HEK293 (cell line): Measurements from ENCODE around the gene SMIM26.

Source experiments
- CTCF ChIA-PET: fragments of 350-600 bp; formaldehyde crosslinking; extraction: SDS; loops from one replicate; lab custom pipeline; 2021; ENCODE audit warnings: antibody characterized with exemption; lab: Yijun Ruan, JAX
- POLR2A ChIA-PET: fragments of 300-600 bp; formaldehyde crosslinking; extraction: SDS; loops from one replicate; lab custom pipeline; 2020; ENCODE audit warnings: antibody characterized with exemption, inconsistent platforms; lab: Yijun Ruan, JAX
- H3K27ac ChIP-seq: fragments of 200-500 bp; sonication (Bioruptor generic); 2 replicates; pipeline ENCODE4 v1.5.1; 2014; ENCODE audit warnings: low read depth, low read length, control low read depth, inconsistent platforms; ENCODE audit errors: extremely low read depth
- H3K36me3 ChIP-seq, 2 experiments: fragments of 200-500 bp in 1 of 2; sonication (Bioruptor generic) in 1 of 2; 1 replicate in 1 of 2; 2 replicates in 1 of 2; pipeline ENCODE4 v1.5.1; 2014 to 2017; ENCODE audit warnings: inconsistent platforms in 2 of 2, low read length in 2 of 2; ENCODE audit not compliant: control insufficient read depth in 2 of 2, insufficient read depth in 1 of 2
- H3K4me1 ChIP-seq: fragments of 200-500 bp; sonication (Bioruptor generic); 2 replicates; pipeline ENCODE4 v1.5.1; 2014; ENCODE audit warnings: mild to moderate bottlenecking, low read length, inconsistent platforms; ENCODE audit not compliant: control insufficient read depth, insufficient read depth
- H3K4me3 ChIP-seq: 2 replicates; pipeline ENCODE4 v1.5.1; 2011; ENCODE audit warnings: low read depth, mild to moderate bottlenecking, control low read depth, low read length, moderate library complexity
- H3K9me3 ChIP-seq: fragments of 200-500 bp; sonication (Bioruptor generic); 2 replicates; pipeline ENCODE4 v1.5.1; 2014; ENCODE audit warnings: low read depth, low read length, inconsistent platforms; ENCODE audit not compliant: control insufficient read depth, insufficient read depth
- BCL11A ChIP-seq: fragments of 450-650 bp; formaldehyde crosslinking; IDR thresholded peaks from 2 replicates; pipeline ENCODE4 v1.5.1; 2016; ENCODE audit warnings: low read depth, missing biosample characterization, missing genetic modification characterization
- BCL6B ChIP-seq: fragments of 450-650 bp; formaldehyde crosslinking; IDR thresholded peaks from 2 replicates; pipeline ENCODE4 v1.5.1; 2017; ENCODE audit warnings: missing biosample characterization, missing genetic modification characterization
- GFI1B ChIP-seq: fragments of 450-650 bp; formaldehyde crosslinking; IDR thresholded peaks from 2 replicates; pipeline ENCODE4 v1.5.1; 2016; ENCODE audit warnings: missing biosample characterization, missing genetic modification characterization
- HOXA7 ChIP-seq: sonication (generic); formaldehyde crosslinking; IDR thresholded peaks from 2 replicates; pipeline ENCODE4 v1.8.1; 2022; ENCODE audit warnings: missing genetic modification reagents, borderline replicate concordance
- KLF16 ChIP-seq: fragments of 450-650 bp; formaldehyde crosslinking; IDR thresholded peaks from 2 replicates; pipeline ENCODE4 v1.5.1; 2017; ENCODE audit warnings: missing biosample characterization, missing genetic modification characterization
- MEIS1 ChIP-seq: sonication (generic); formaldehyde crosslinking; IDR thresholded peaks from 2 replicates; pipeline ENCODE4 v1.8.1; 2022; ENCODE audit warnings: missing genetic modification reagents, mild to moderate bottlenecking, borderline replicate concordance
- OVOL3 ChIP-seq: fragments of 450-650 bp; formaldehyde crosslinking; IDR thresholded peaks from 2 replicates; pipeline ENCODE4 v1.5.1; 2016; ENCODE audit warnings: missing biosample characterization, missing genetic modification characterization
- RBAK ChIP-seq: fragments of 450-650 bp; formaldehyde crosslinking; IDR thresholded peaks from 2 replicates; pipeline ENCODE4 v1.5.1; 2016; ENCODE audit warnings: missing biosample characterization, missing genetic modification characterization
- REPIN1 ChIP-seq: fragments of 450-650 bp; formaldehyde crosslinking; IDR thresholded peaks from 2 replicates; pipeline ENCODE4 v1.5.1; 2017; ENCODE audit warnings: missing biosample characterization, missing genetic modification characterization, low read depth
- SP7 ChIP-seq: fragments of 450-650 bp; formaldehyde crosslinking; IDR thresholded peaks from 2 replicates; pipeline ENCODE4 v1.5.1; 2016; ENCODE audit warnings: missing biosample characterization, missing genetic modification characterization
- ZBTB44 ChIP-seq: fragments of 450-650 bp; IDR thresholded peaks from 2 replicates; pipeline ENCODE4 v1.5.1; 2018; ENCODE audit warnings: missing biosample characterization, mild to moderate bottlenecking, missing genetic modification characterization
- ZBTB48 ChIP-seq: fragments of 450-650 bp; formaldehyde crosslinking; IDR thresholded peaks from 2 replicates; pipeline ENCODE4 v1.5.1; 2016; ENCODE audit warnings: missing biosample characterization, missing genetic modification characterization
- ZFHX2 ChIP-seq: fragments of 450-650 bp; formaldehyde crosslinking; conservative IDR thresholded peaks from 2 replicates; pipeline ENCODE4 v1.5.1; 2016; ENCODE audit warnings: missing biosample characterization, missing genetic modification characterization
- ZNF169 ChIP-seq: fragments of 450-650 bp; formaldehyde crosslinking; IDR thresholded peaks from 2 replicates; pipeline ENCODE4 v1.5.1; 2016; ENCODE audit warnings: missing biosample characterization, missing genetic modification characterization
- ZNF174 ChIP-seq: fragments of 450-650 bp; formaldehyde crosslinking; IDR thresholded peaks from 2 replicates; pipeline ENCODE4 v1.5.0; 2017; ENCODE audit warnings: missing biosample characterization, mild to moderate bottlenecking, missing genetic modification characterization
- ZNF202 ChIP-seq: fragments of 450-650 bp; formaldehyde crosslinking; IDR thresholded peaks from 2 replicates; pipeline ENCODE4 v1.5.1; 2016; ENCODE audit warnings: missing biosample characterization, missing genetic modification characterization, borderline replicate concordance
- ZNF214 ChIP-seq: fragments of 450-650 bp; formaldehyde crosslinking; IDR thresholded peaks from 2 replicates; pipeline ENCODE4 v1.5.1; 2017; ENCODE audit warnings: missing biosample characterization, mild to moderate bottlenecking, missing genetic modification characterization, borderline replicate concordance
- ZNF221 ChIP-seq: fragments of 450-650 bp; formaldehyde crosslinking; IDR thresholded peaks from 2 replicates; pipeline ENCODE4 v1.5.1; 2017; ENCODE audit warnings: missing biosample characterization, missing genetic modification characterization, borderline replicate concordance
- ZNF223 ChIP-seq: fragments of 450-650 bp; formaldehyde crosslinking; IDR thresholded peaks from 2 replicates; pipeline ENCODE4 v1.5.1; 2016; ENCODE audit warnings: missing biosample characterization, missing genetic modification characterization
- ZNF24 ChIP-seq: fragments of 450-650 bp; formaldehyde crosslinking; IDR thresholded peaks from 2 replicates; pipeline ENCODE4 v1.5.1; 2016; ENCODE audit warnings: missing biosample characterization, missing genetic modification characterization
- ZNF398 ChIP-seq: fragments of 450-650 bp; formaldehyde crosslinking; IDR thresholded peaks from 2 replicates; pipeline ENCODE4 v1.5.1; 2017; ENCODE audit warnings: missing biosample characterization, missing genetic modification characterization
- ZNF404 ChIP-seq: fragments of 450-650 bp; formaldehyde crosslinking; IDR thresholded peaks from 2 replicates; pipeline ENCODE4 v1.5.1; 2017; ENCODE audit warnings: missing biosample characterization, missing genetic modification characterization
- ZNF433 ChIP-seq: fragments of 450-650 bp; formaldehyde crosslinking; IDR thresholded peaks from 2 replicates; pipeline ENCODE4 v1.5.1; 2016; ENCODE audit warnings: missing biosample characterization, missing genetic modification characterization, low read depth
- ZNF548 ChIP-seq: fragments of 450-650 bp; formaldehyde crosslinking; IDR thresholded peaks from 2 replicates; pipeline ENCODE4 v1.5.1; 2016; ENCODE audit warnings: missing biosample characterization, missing genetic modification characterization
- ZNF600 ChIP-seq: fragments of 450-650 bp; formaldehyde crosslinking; IDR thresholded peaks from 2 replicates; pipeline ENCODE4 v1.5.1; 2016; ENCODE audit warnings: missing biosample characterization, missing genetic modification characterization
- ZNF621 ChIP-seq: fragments of 450-650 bp; formaldehyde crosslinking; IDR thresholded peaks from 2 replicates; pipeline ENCODE4 v1.5.1; 2017; ENCODE audit warnings: missing biosample characterization, missing genetic modification characterization
- ZNF654 ChIP-seq: fragments of 450-650 bp; formaldehyde crosslinking; IDR thresholded peaks from 2 replicates; pipeline ENCODE4 v1.5.1; 2016; ENCODE audit warnings: low read depth, missing biosample characterization, missing genetic modification characterization
- ZNF658 ChIP-seq: fragments of 450-650 bp; formaldehyde crosslinking; IDR thresholded peaks from 2 replicates; pipeline ENCODE4; 2016; ENCODE audit warnings: missing biosample characterization, missing genetic modification characterization
- ZNF660 ChIP-seq: fragments of 450-650 bp; IDR thresholded peaks from 2 replicates; pipeline ENCODE4 v1.5.1; 2018; ENCODE audit warnings: missing biosample characterization, mild to moderate bottlenecking, missing genetic modification characterization
- ZNF791 ChIP-seq: fragments of 450-650 bp; formaldehyde crosslinking; IDR thresholded peaks from 2 replicates; pipeline ENCODE4 v1.5.1; 2016; ENCODE audit warnings: missing biosample characterization, missing genetic modification characterization
- ZSCAN18 ChIP-seq: fragments of 450-650 bp; formaldehyde crosslinking; IDR thresholded peaks from 2 replicates; pipeline ENCODE4 v1.5.1; 2016; ENCODE audit warnings: missing biosample characterization, missing genetic modification characterization

Gene SMIM26

GRCh38 chr20:18533978-18534644 is 33.1 kb upstream of the SMIM26 start (continued):
- no peak for TF ChIP-seq ZNF202 (tag by site-specific recombination)
- TF ChIP-seq BCL6B (tag by site-specific recombination), result no peak
- no peak for TF ChIP-seq ZNF404 (tag by site-specific recombination)
- no peak for TF ChIP-seq OVOL3 (tag by site-specific recombination)
- TF ChIP-seq BCL11A (tag by site-specific recombination), result no peak
- no peak for TF ChIP-seq ZNF398 (tag by site-specific recombination)
- TF ChIP-seq ZSCAN18 (tag by site-specific recombination), result no peak
- TF ChIP-seq ZNF548, result no peak
- no peak for TF ChIP-seq ZNF600 (tag by site-specific recombination)

- ChIA-PET CTCF (no interaction called here), POLR2A (no interaction called here)
- Histone ChIP-seq H3K9me3 (no peaks in the 10 kb centered on the region), H3K4me3 (no peak overlapping the region), H3K27ac (no peak overlapping the region), H3K4me1 (no peaks in the 10 kb centered on the region), H3K36me3 (peaks cover 17 to 75% of the 10 kb centered on the region in 2 experiments)
- no peak for TF ChIP-seq ZNF433 (tag by site-specific recombination)
- TF ChIP-seq ZNF660, result no peak
- no peak for TF ChIP-seq ZNF223 (tag by site-specific recombination)
- no peak for TF ChIP-seq ZNF24
- TF ChIP-seq REPIN1 (tag by site-specific recombination), result no peak
- TF ChIP-seq ZBTB44 (tag by site-specific recombination), result no peak
- no peak for TF ChIP-seq ZBTB48 (tag by site-specific recombination)
- no peak for TF ChIP-seq GFI1B (tag by site-specific recombination)
- TF ChIP-seq ZNF174 (tag by site-specific recombination), result no peak
Measured at GRCh38 chr20:18537651-18538050, 29.6 kb upstream of the SMIM26 start.

GRCh38 chr20:18541741-18542140 is 25.5 kb upstream of the SMIM26 start:
- ChIA-PET CTCF (interaction anchor here (0.6 kb wide), 1 partner anchor 11 kb away, joined by 3 read pairs; no protein-coding TSS in a partner anchor), POLR2A (no interaction called here)
- Histone ChIP-seq H3K27ac (no peak overlapping the region), H3K4me3 (no peak overlapping the region), H3K4me1 (no peaks in the 10 kb centered on the region), H3K36me3 (peaks cover 8 to 78% of the 10 kb centered on the region in 2 experiments; a peak in 2 of 3 replicates), H3K9me3 (no peaks in the 10 kb centered on the region)
- TF ChIP-seq ZNF791 (no peak), ZNF654 (tag by site-specific recombination) (no peak), HOXA7 (CRISPR knock-in tag) (no peak), ZNF658 (no peak), KLF16 (tag by site-specific recombination) (no peak), SP7 (tag by site-specific recombination) (no peak), ZNF621 (tag by site-specific recombination) (no peak), ZNF214 (tag by site-specific recombination) (no peak), ZNF221 (tag by site-specific recombination) (no peak), ZNF169 (tag by site-specific recombination) (no peak), ZFHX2 (tag by site-specific recombination) (no peak), RBAK (no peak), MEIS1 (CRISPR knock-in tag) (no peak)
